Neural progenitor cell (in vitro differentiated cells): ENCODE results near the gene CDKL4.

Experiments
- EZH2 ChIP-seq: fragments of 200-600 bp; sonication (generic); IDR thresholded peaks from 2 replicates; pipeline ENCODE4 v1.6.1; 2017; ENCODE audit warnings: antibody characterized with exemption, mild to moderate bottlenecking, moderate library complexity
- TF ChIP-seq, protein P1 (sequence below): fragments of 200-600 bp; sonication (generic); IDR thresholded peaks from 2 replicates; pipeline ENCODE4 v1.5.1; 2017; ENCODE audit warnings: antibody characterized with exemption, mild to moderate bottlenecking

DNA sequence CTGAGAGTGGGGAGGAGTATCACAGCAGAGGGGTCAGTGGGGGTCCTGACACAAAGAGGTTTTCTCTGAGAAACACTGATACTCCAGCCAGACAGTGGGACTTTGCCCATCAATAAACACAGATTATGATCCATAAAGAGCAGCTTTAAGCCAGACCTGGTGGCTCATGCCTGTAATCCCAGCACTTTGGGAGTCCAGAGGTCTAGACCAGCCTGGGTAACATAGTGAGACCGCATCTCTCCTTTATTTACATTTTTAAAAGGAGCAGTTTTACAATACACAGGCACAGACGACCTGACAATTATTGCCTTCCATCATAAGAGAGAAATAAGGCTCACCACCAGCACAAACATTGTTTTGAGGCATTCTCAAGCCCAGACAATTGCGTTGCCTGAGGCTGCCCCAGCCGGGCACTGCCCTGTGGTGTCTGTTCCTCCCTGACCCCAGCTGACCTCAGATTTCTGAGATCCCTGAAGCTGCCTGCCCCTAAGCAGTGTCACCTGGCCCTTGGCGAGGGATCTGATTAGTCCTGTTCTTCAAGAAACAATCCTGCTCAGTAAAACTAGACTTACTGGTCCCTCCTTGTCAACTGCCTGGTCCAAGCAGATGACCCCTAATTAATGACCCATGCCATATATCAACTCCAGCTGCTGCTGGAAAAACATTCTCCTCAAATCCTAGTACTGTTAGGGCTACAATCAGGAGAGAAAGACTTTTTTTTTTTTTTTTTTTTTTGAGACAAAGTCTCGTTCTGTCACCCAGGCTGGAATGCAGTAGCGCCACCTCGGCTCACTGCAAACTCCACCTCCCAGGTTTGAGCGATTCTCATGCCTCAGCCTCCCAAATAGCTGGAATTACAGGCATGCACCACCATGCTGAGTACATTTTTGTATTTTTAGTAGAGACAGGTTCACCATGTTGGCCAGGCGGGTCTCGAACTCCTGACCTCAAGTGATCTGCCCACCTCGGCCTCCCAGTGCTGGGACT lies 63.5 kb downstream of the CDKL4 start:
- TF ChIP-seq, protein P1, sequence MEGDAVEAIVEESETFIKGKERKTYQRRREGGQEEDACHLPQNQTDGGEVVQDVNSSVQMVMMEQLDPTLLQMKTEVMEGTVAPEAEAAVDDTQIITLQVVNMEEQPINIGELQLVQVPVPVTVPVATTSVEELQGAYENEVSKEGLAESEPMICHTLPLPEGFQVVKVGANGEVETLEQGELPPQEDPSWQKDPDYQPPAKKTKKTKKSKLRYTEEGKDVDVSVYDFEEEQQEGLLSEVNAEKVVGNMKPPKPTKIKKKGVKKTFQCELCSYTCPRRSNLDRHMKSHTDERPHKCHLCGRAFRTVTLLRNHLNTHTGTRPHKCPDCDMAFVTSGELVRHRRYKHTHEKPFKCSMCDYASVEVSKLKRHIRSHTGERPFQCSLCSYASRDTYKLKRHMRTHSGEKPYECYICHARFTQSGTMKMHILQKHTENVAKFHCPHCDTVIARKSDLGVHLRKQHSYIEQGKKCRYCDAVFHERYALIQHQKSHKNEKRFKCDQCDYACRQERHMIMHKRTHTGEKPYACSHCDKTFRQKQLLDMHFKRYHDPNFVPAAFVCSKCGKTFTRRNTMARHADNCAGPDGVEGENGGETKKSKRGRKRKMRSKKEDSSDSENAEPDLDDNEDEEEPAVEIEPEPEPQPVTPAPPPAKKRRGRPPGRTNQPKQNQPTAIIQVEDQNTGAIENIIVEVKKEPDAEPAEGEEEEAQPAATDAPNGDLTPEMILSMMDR, result no peak
- TF ChIP-seq EZH2, result no peak
